Effector memory CD4-positive, alpha-beta T cell (primary cell): ENCODE data around the gene NEURL1B.

Source experiments
- DNase-seq, 3 donors: peaks; one replicate each; pipeline ENCODE4 v3.0.0-alpha.2; 2020
- H3K27ac ChIP-seq: 2 replicates; pipeline ENCODE4 v1.7.0; 2013; ENCODE audit warnings: mild to moderate bottlenecking, low read length, moderate library complexity; ENCODE audit not compliant: insufficient read depth, poor library complexity, severe bottlenecking
- H3K27me3 ChIP-seq: replicated peaks from 2 replicates; pipeline ENCODE4 v1.7.0; 2013; ENCODE audit warnings: mild to moderate bottlenecking, low read length; ENCODE audit not compliant: insufficient read depth, control insufficient read depth, poor library complexity, severe bottlenecking
- H3K36me3 ChIP-seq: 2 replicates; pipeline ENCODE4 v1.7.0; 2013; ENCODE audit warnings: mild to moderate bottlenecking, low read length, moderate library complexity; ENCODE audit not compliant: control insufficient read depth, insufficient read depth
- H3K4me1 ChIP-seq: 2 replicates; pipeline ENCODE4 v1.7.0; 2013; ENCODE audit warnings: low read length, mild to moderate bottlenecking; ENCODE audit not compliant: control insufficient read depth, insufficient read depth, poor library complexity, severe bottlenecking
- H3K4me3 ChIP-seq: 2 replicates; pipeline ENCODE4 v1.7.0; 2013; ENCODE audit warnings: low read length, low read depth, mild to moderate bottlenecking; ENCODE audit not compliant: insufficient read depth, poor library complexity, severe bottlenecking
- H3K9me3 ChIP-seq: 2 replicates; pipeline ENCODE4 v1.7.0; 2013; ENCODE audit warnings: mild to moderate bottlenecking, low read length, moderate library complexity; ENCODE audit not compliant: control insufficient read depth

NEURL1B gene

DNA sequence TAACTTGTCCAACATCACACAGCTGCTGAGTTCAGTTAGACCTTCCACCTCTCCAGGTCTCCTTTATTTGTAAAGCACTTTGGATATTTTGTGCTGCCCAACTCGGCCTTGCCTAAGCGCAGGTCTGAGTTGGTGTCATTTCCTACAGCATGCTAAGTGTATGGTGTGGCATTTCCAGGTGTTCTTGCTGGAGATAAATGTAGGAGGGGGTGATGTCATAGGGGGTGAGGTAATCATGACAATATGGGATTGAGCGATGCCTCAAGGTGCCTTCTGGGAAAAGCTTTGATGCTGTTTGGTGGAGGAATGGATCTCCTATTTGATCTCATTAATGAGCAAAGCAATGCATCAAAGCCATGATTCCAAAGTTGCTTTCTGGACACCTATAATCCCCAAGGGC lies 32.3 kb upstream of the NEURL1B start:
- Histone ChIP-seq H3K36me3 (no peaks in the 10 kb centered on the region), H3K27ac (no peak overlapping the region), H3K27me3 (no peaks in the 10 kb centered on the region), H3K9me3 (no peaks in the 10 kb centered on the region), H3K4me1 (no peaks in the 10 kb centered on the region), H3K4me3 (no peak overlapping the region)
- no peak for DNase-seq

DNA sequence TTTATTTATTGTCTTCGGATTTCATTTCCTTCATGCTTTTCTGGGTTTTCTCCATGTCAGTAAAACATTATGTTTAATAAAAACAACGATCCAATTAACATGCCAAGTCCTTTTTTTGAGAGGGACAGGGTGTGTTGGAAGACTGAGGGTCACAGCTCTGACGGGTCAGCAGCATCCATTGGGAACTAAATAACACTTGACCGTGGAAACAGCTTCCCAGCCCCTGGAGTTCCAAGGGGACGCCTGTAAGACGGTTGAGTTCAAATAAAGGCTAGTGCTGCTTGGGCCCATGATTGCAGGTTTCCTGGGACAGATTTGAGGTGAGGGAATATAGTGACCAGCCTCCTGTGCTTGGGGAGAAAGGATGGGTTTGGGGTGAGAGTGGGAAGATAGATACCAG lies 30.4 kb upstream of the NEURL1B start:
- no peak for DNase-seq
- Histone ChIP-seq H3K4me3 (no peak overlapping the region), H3K36me3 (no peaks in the 10 kb centered on the region), H3K27me3 (no peaks in the 10 kb centered on the region), H3K27ac (no peak overlapping the region), H3K4me1 (no peaks in the 10 kb centered on the region), H3K9me3 (no peaks in the 10 kb centered on the region)

DNA sequence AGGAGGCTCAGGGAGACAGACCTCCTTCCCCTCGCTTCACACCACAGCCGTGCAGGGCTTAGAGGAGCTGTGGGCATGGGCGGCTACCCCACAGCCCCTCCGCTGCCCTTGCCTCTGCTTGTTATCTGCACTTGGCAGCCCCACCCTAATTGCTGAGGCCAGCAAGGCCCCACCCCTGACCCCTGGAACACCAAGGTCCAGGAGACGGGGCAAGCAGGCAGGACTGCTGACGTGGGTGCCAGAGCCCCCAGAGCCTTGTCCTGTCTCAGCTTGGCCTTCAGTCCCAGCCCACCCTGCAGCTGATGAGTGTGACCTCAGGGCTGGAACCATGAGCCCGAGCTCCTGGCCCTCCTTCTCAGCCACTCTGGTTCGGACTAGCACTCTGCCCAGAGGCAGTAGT lies 29.1 kb upstream of the NEURL1B start:
- Histone ChIP-seq H3K9me3 (no peaks in the 10 kb centered on the region), H3K4me1 (no peaks in the 10 kb centered on the region), H3K4me3 (no peak overlapping the region), H3K36me3 (no peaks in the 10 kb centered on the region), H3K27ac (no peak overlapping the region), H3K27me3 (no peaks in the 10 kb centered on the region)
- no peak for DNase-seq

DNA sequence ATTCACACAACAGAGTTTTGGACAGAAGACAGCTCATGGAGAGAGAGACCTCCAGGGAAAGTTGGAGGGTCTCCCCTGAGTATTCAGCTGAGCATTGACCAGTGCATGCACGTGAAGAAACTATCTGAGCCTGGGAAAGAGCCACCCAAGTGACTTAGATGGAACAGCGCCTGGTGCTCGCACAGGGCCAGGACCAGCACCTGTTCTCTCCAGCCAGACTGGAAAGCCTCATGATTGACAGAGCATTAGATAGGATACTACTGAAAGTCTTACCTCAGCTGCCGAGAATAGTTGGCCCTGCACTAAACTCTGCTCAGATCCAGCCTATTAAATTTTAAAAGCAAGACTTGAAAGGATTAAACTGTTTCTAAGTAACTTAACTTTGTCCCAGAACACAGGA lies 28.3 kb upstream of the NEURL1B start:
- no peaks in the 10 kb centered on the region for H3K4me1 ChIP-seq
- no peak overlapping the region for H3K27ac ChIP-seq
- no peaks in the 10 kb centered on the region for H3K27me3 ChIP-seq
- no peak for DNase-seq
- no peak overlapping the region for H3K4me3 ChIP-seq
- no peaks in the 10 kb centered on the region for H3K9me3 ChIP-seq
- H3K36me3 ChIP-seq = no peaks in the 10 kb centered on the region

DNA sequence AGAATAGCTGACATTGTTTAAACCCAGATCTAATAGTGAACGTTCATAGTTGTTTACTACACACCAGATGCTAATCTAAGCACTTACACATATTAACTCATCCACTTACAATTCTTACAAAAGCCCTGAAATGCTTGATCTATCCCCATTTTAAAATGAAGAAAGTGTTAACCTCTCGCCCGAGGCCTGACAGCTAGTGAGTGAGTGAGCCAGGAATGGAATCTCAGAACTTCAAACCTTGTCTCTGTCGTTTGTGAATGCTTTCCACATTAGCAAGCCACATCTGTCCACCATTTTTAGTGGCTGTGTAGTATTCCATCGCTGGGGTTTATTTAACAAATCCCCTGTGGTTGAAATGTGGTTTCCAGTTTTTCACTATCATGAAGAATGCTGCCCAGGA lies 24.9 kb upstream of the NEURL1B start:
- no peak for DNase-seq
- Histone ChIP-seq H3K4me3 (no peak overlapping the region), H3K27ac (no peak overlapping the region), H3K9me3 (no peaks in the 10 kb centered on the region), H3K36me3 (no peaks in the 10 kb centered on the region), H3K27me3 (no peaks in the 10 kb centered on the region), H3K4me1 (no peaks in the 10 kb centered on the region)

DNA sequence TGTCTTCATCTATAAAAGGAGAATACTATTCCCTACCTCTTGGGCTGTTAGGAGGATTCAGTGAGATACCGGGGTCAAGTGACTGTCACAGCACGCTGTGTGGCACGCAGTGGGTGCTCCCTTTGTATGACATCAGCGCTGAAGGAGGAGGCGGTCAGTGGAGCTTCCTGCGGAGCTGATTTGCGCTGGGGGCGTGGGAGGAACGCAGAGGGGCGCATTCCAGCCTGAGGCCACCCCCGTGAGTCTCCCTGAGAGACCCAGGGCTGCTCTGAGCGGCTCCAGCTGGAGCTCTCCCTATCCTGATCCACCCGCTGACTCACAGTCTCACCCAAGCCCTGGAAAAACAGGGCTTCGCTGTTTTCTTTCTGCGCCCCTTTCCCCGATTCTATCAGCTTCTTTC lies 24.3 kb upstream of the NEURL1B start:
- no peak for DNase-seq
- Histone ChIP-seq H3K4me3 (no peak overlapping the region), H3K27ac (no peak overlapping the region), H3K27me3 (no peaks in the 10 kb centered on the region), H3K4me1 (no peaks in the 10 kb centered on the region), H3K9me3 (no peaks in the 10 kb centered on the region), H3K36me3 (no peaks in the 10 kb centered on the region)

DNA sequence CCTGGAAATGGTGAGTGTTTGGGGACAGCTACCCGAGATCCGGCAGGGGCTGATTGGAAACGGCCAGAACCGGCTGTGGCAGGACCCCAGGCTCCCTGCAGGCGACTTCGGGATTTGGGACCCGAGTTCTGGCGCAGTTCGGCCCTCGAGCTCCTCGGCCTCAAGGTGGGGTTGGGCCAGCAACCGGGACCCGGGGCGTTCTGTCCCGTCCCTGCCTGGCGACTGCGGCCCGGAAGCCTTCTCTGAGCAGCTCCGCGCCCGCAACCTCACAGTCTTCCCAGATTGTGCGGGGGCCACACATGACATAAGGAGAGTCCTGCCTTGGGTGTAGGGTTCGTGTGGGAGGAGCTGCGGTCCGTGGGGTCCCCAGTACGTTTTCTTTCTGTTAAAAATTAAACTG lies 23.2 kb upstream of the NEURL1B start:
- DNase-seq = no peak
- Histone ChIP-seq H3K27me3 (no peaks in the 10 kb centered on the region), H3K36me3 (no peaks in the 10 kb centered on the region), H3K27ac (no peak overlapping the region), H3K9me3 (no peaks in the 10 kb centered on the region), H3K4me1 (no peaks in the 10 kb centered on the region), H3K4me3 (no peak overlapping the region)

DNA sequence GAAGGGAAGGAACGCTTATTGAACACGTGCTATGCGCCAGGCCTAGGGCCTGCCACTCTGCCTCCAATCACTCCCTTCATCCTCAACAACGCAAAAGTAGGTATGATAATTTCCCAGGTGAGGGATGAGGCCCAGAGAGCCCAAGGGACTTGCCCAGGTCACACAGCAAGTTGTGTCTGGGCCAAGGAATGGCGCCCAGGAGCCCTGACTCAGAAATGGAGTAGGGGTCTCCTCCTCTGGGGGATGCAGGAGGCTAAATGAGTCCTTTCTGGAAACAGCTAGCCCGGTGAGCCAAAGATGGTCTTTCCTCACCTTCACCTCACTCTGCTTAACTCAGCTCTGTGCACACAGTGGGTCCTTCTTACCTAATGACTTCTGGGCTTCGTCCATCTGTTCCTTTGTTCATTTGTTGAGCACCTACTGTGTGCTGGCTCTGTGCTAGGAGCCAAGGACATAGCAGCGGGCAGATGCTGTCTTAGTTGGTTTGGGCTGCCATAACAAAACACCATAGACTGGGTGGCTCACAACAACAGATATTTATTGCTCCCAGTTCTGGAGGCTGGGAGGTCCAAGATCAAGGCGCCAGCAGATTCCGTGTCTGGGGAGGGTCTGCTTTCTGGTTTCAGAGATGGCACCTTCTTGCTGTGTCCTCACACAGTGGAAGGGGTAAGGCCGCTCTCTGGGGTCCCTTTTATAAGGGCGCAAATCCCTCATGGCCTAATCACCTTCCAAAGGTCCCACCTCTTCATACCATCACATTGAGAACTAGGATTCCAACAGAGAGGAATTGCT lies 22.3 kb upstream of the NEURL1B start:
- Histone ChIP-seq H3K9me3 (no peaks in the 10 kb centered on the region), H3K4me1 (no peaks in the 10 kb centered on the region)

DNA sequence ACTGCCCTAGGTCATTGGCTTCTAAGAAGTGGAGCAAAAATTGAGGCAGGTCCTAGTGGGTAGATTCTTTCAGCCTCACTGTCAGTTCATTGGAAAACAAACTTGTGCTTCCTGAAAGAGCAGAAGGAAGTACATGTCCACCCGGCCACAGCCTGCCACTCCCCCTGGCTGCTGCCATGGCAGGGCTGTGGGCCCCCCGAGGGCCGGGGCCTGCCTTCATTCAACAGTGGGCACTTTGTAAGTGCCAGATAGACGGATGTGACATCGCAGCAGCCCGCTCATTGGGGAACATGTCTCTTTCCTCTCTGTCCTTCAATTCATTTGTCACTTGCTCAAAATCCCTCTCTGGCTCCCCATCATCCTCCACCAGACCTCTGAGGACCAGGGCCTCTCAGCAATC lies 20.6 kb upstream of the NEURL1B start:
- H3K27ac ChIP-seq = no peak overlapping the region
- no peaks in the 10 kb centered on the region for H3K4me1 ChIP-seq
- no peaks in the 10 kb centered on the region for H3K9me3 ChIP-seq
- H3K36me3 ChIP-seq = no peaks in the 10 kb centered on the region
- DNase-seq = no peak
- no peak overlapping the region for H3K4me3 ChIP-seq
- H3K27me3 ChIP-seq = no peaks in the 10 kb centered on the region

More for the DNA sequence above, 22.3 kb upstream of the NEURL1B start:
- no peak for DNase-seq
- Histone ChIP-seq H3K27me3 (no peaks in the 10 kb centered on the region), H3K27ac (no peak overlapping the region), H3K36me3 (no peaks in the 10 kb centered on the region), H3K4me3 (no peak overlapping the region)

DNA sequence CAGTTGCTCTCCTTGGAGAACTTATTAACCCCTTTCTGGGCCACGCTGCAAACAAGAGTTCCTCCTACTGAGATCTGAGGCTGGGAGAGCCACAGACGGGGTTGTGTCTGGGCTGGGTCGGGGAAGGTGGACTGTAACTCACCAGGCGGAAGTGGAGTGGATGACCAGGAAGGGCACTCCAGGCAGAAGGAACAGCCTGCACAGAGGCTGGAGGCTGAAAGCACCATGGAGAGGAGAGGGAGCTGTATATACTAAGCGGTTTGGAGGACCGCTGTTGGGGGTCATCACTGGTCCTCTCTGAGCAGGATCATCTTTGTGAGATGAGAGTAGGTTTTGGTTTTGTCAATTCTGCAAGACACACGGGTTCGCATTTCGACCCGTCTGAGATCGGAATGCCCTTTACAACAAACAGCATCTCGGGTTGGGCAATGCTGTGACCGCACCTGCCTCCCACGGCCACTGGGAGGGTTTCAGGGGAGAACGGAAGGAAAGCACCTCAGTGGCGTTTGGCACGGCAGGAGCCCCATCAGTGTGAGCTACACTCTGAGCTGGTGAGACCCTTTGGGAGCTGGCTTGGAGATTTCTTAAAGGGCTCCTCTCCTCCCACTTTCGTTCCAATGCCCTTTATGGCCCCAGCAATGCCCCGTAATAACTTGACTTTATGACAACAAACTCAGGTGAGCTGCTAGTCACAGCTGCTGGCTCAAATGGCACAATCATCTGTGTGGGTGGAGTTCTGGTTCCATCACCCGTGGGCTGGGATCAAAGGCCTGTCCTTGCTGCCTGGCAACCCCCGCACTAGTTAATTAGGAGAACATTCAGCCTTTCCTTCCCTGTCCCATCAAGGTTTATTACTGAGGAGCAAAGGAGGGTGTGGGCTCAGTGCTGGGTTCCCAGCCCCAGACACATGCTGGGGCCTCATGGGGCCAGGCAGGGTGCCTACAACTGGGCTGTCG lies 18.7 kb upstream of the NEURL1B start:
- no peaks in the 10 kb centered on the region for H3K27me3 ChIP-seq
- DNase-seq = no peak

More for the DNA sequence above, 18.7 kb upstream of the NEURL1B start:
- no peak overlapping the region for H3K27ac ChIP-seq
- no peaks in the 10 kb centered on the region for H3K9me3 ChIP-seq
- H3K4me1 ChIP-seq = no peaks in the 10 kb centered on the region
- no peaks in the 10 kb centered on the region for H3K36me3 ChIP-seq
- H3K4me3 ChIP-seq = no peak overlapping the region
